Measurements from ENCODE around the gene RRM2.

RRM2 gene

DNA sequence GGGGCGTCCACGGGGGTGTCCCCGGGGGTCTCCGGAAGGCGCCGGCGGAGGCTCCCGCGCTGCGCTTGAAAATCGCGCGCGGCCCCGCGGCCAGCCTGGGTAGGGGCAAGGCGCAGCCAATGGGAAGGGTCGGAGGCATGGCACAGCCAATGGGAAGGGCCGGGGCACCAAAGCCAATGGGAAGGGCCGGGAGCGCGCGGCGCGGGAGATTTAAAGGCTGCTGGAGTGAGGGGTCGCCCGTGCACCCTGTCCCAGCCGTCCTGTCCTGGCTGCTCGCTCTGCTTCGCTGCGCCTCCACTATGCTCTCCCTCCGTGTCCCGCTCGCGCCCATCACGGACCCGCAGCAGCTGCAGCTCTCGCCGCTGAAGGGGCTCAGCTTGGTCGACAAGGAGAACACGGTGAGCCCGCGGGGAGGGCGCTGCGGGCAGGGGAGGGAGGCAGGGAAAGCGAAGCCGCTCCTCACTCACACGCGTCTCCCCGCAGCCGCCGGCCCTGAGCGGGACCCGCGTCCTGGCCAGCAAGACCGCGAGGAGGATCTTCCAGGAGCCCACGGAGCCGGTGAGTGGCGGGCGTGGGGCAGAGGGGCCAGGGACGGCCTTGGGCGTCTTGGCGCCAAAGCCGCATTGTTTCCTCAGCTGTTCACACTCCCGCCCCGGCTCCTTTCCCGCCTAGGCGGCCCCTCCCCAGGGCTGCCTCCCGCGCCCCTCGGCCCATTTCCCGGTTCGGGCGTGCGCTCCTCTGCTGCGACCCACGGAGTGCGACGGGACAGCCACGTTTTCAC, at the start of gene RRM2:
RRM2 (plus strand) TSS at position 240 of the 781 bp plus-strand sequence; CDS start at position 300, 60 bp downstream.
- FAIRE-seq = no peak
- peak; percentile 80 for DNase-seq (ENCODE audit: insufficient read length, low spot score)

DNA sequence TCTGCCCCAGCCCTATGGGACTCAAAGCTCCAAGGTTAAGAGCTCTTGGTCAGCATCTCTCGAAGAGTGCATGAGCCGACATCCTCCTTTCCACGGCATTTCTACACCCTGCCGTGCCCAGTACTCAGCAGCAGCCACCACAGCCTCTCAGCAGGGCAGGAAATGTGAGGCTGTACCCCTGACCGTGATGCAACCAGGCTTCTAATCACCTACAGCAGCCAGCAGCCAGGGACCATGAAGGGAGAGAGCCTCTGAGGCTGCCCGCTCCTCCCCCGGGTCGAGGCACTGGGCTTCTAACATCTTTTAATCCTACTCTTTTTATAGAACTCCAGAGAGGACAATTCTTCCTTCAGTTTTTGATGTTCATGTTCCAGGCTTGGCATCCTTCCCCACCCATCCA, 48.8 kb upstream of the RRM2 start:
- DNase-seq (ENCODE audit: insufficient read length, low spot score) (no peak), FAIRE-seq (no peak)
- TF ChIP-seq, protein P1, sequence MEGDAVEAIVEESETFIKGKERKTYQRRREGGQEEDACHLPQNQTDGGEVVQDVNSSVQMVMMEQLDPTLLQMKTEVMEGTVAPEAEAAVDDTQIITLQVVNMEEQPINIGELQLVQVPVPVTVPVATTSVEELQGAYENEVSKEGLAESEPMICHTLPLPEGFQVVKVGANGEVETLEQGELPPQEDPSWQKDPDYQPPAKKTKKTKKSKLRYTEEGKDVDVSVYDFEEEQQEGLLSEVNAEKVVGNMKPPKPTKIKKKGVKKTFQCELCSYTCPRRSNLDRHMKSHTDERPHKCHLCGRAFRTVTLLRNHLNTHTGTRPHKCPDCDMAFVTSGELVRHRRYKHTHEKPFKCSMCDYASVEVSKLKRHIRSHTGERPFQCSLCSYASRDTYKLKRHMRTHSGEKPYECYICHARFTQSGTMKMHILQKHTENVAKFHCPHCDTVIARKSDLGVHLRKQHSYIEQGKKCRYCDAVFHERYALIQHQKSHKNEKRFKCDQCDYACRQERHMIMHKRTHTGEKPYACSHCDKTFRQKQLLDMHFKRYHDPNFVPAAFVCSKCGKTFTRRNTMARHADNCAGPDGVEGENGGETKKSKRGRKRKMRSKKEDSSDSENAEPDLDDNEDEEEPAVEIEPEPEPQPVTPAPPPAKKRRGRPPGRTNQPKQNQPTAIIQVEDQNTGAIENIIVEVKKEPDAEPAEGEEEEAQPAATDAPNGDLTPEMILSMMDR (IDR thresholded peaks at IDR 0.05; ENCODE audit: insufficient read depth, missing control alignments) = no peak

More for the DNA sequence above, at the start of gene RRM2:
- TF ChIP-seq, protein P1 (IDR thresholded peaks at IDR 0.05; ENCODE audit: insufficient read depth, missing control alignments) = no peak

DNA sequence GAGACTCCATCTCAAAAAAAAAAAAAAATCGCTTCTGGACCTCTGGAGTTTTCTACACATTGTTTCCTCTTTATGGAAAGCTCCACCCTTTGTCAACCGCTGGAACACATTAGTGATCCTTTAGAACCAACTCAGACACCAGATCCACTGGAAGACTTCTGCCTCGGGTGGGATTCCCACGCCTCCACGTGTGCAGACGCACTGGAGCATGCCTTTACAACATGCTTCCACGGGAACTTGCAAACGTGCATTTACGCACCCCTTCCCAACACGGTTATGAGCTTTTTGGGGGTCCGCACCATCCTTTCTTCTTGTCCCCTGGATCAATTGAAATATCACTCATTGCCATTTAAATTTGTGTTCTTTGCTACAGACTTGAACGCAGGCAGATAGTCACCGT, 47.4 kb upstream of the RRM2 start:
- FAIRE-seq = no peak
- TF ChIP-seq, protein P1 (IDR thresholded peaks at IDR 0.05; ENCODE audit: insufficient read depth, missing control alignments) = no peak
- DNase-seq (ENCODE audit: insufficient read length, low spot score) = no peak

DNA sequence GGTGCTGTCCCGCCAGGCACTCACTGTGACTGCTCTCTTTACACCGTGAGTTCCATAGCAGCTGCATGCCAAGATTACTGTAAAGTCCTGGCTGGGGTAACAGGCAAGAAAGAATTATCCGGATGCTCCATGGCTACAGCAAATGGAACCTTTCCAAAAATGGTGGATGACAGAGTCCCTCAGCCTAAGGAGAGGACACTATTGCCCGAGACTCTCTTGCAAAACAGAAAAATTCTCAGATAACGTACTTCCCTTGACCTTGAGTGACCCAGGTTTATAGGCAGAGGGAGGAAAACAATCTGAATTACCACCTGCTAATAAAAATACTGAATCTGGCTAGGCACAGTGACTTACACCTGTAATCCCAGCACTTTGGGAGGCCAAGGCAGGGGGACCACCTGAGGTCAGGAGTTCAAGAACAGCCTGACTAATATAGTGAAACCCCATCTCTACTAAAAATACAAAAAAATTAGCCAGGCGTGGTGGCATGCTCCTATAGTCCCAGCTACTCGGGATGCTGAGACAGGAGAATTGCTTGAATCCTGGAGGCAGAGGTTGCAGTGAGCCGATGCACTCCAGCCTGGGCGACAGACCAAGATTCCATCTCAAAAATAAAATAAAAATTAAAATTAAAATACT, 46.8 kb upstream of the RRM2 start:
- TF ChIP-seq, protein P1 (IDR thresholded peaks at IDR 0.05; ENCODE audit: insufficient read depth, missing control alignments) = no peak
- FAIRE-seq (no peak), DNase-seq (ENCODE audit: insufficient read length, low spot score) (no peak)

DNA sequence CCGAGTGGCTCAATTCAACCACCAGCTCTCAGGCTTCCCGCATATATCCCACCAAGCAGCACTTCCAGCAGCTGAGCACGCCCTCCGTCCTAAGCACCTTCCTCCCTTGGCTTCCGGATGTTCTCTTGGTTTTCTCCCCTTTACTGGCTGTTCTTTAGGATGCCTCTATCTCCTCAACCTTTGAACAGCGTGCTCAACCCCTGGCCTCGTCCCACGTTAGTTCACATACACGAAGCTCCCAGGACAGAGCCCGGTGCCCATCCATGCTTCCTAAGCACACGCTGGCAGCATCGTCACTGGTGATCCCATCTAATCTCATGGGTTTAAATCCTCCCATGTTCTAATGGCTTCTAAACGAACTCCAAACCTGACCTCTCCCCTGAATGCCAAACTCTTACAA, 46.0 kb upstream of the RRM2 start:
- no peak for DNase-seq (ENCODE audit: insufficient read length, low spot score)
- no peak for FAIRE-seq
- TF ChIP-seq, protein P1 (IDR thresholded peaks at IDR 0.05; ENCODE audit: insufficient read depth, missing control alignments) = no peak

DNA sequence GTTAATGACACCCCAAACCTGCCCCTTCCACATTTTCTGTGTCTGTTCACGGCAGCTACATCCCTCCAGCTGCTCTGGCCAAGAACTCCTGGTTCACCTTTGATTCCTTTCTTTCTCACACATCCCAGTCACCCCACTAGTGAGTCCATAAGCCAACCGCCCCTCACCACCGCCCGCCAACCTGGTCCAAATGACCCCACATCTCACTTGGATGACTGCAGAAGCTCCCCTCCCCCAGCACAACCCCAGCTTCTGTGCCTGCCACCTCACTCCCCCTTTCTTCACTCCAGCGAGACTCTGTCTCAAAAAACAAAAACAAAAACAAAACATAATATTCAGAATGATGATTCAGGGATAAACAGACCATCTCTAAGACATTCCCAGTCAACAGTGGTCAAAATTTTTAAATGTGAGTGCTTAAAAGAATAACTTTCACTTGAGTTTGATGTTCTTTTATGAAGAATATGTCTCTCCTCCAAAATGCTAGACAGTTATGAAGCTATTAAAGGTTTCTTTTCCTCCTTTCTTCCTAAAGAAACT, 45.5 kb upstream of the RRM2 start:
- DNase-seq (ENCODE audit: insufficient read length, low spot score) (no peak), FAIRE-seq (no peak)
- TF ChIP-seq, protein P1 (IDR thresholded peaks at IDR 0.05; ENCODE audit: insufficient read depth, missing control alignments) = no peak

DNA sequence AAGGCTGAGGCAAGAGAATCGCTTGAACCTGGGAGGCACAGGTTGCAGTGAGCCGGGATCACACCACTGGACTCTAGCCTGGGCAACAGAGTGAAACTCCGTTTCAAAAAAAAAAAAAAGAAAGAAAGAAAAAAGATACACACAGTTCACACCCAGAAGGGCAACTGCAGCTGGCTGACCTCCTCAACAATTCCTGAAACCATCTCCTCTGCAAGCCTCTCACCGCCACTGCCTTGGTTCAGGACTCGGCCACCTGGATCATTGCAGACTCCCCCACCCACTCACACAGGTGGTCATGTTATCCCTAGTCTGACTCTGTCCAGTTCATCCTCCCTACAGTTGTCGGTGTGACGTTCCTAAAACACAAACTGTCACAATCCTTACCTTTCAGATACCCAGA, 44.5 kb upstream of the RRM2 start:
- TF ChIP-seq, protein P1 (IDR thresholded peaks at IDR 0.05; ENCODE audit: insufficient read depth, missing control alignments) = no peak
- FAIRE-seq (no peak), DNase-seq (ENCODE audit: insufficient read length, low spot score) (no peak)
